Body of pancreas (tissue), 4 donors: ENCODE measurements around the gene VCP.

Experiments
- CTCF ChIP-seq, 7 experiments: fragments of 450-650 bp in 4 of 7; fragments of 200-600 bp in 3 of 7; sonication (generic) in 3 of 7; IDR thresholded peaks; one replicate each; pipeline ENCODE4 v1.5.1; 2016 to 2019; ENCODE audit warnings: antibody characterized with exemption in 7 of 7
- POLR2A ChIP-seq, 3 donors: fragments of 450-650 bp; IDR thresholded peaks; one replicate each; pipeline ENCODE4 v1.6.1; 2016; ENCODE audit warnings: antibody characterized with exemption in 3 of 3, mild to moderate bottlenecking in 2 of 3

GRCh38 chr9:35108946-35109575 lies 36.6 kb upstream of the VCP start:
- TF ChIP-seq CTCF (IDR thresholded peaks at IDR 0.05), result no peak
- TF ChIP-seq POLR2A (IDR thresholded peaks at IDR 0.05), result no peak
